ENCODE measurements around the gene RBM43. TPM values are rescaled to one million over a fixed set of nuclear protein-coding genes. Genes with fewer than 3 reads are reported as not detected.

RBM43 gene
- total RNA-seq, 1 donor from 2014 or later, result 4.8 TPM

GRCh38 chr2:151230627-151231140 lies 31.0 kb downstream of the RBM43 start:
- no peak for DNase-seq (ENCODE audit: low read depth)

- DNase-seq (ENCODE audit: low read depth), result no peak
Observed at GRCh38 chr2:151228847-151229512, 32.7 kb downstream of the RBM43 start.

DNA sequence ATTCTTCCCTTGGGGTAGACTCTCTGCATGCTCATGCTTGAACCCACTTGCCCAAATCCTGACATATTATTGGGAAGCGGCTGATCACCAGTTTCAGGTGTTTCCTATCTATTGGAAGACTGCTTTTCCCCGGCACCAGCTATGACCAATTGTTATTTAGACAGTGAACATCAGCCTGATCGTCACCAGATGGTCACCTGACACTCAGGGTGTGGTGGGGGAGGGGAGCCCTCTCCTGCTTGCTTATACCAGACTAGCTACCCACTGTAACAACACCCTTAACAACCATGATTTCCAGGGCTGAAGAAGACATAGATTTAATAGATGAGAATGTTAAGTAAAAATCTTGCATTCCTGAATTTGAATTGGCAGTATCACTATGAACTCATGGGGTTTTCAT lies 44.3 kb downstream of the RBM43 start:
- DNase-seq (ENCODE audit: low read depth), result no peak

GRCh38 chr2:151207100-151207499 lies 54.6 kb downstream of the RBM43 start:
- no peak for DNase-seq (ENCODE audit: low read depth)

DNA sequence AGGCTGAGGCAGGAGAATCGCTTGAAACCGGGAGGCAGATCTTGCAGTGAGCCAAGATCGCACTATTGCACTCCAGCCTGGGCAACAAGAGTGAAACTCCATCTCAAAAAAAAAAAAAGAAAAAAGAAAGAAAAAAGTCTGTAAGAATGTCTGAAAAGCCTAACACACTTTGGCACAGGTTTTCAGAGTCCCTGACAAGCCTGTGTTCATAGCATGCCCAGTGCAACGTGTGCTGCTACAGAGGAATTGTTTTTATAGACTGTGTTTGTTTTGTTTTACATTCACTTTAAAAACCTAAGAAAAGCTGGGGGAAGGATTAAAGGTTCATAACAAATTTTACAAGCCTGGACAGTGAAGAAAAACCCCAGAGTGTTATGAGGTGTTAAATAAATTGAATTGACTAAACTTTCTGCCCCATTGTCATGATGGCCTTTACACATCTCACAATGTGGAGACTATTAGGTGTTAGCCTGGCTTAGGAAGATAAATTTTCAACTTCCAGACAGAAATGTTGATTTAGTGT lies 55.2 kb downstream of the RBM43 start:
- DNase-seq (ENCODE audit: low read depth), result no peak

- DNase-seq (ENCODE audit: low read depth), result no peak
Observed at GRCh38 chr2:151205571-151205970, 56.1 kb downstream of the RBM43 start.

GRCh38 chr2:151204756-151205155 lies 56.9 kb downstream of the RBM43 start:
- no peak for DNase-seq (ENCODE audit: low read depth)

- DNase-seq (ENCODE audit: low read depth), result no peak
Observed at GRCh38 chr2:151200844-151201243, 60.8 kb downstream of the RBM43 start.

DNA sequence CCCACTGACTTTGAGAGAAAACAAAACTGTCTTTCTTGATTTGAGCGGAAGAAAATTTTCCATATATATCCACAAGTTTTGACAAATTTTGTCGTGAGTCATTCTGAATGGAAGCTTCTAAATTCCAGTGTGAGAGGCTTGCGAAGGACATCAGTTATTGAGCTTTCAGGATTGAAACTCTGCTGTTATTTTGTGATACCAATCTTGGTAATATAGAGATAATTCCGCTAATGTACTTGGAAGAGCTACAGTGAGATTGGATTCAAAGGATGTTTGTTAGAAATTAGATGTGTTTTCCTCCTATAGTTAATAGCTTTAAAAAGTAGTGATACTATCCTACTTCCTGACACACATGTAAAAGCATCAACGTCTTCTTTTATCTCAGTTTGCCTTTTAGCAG lies 61.4 kb downstream of the RBM43 start:
- DNase-seq (ENCODE audit: low read depth), result no peak

DNA sequence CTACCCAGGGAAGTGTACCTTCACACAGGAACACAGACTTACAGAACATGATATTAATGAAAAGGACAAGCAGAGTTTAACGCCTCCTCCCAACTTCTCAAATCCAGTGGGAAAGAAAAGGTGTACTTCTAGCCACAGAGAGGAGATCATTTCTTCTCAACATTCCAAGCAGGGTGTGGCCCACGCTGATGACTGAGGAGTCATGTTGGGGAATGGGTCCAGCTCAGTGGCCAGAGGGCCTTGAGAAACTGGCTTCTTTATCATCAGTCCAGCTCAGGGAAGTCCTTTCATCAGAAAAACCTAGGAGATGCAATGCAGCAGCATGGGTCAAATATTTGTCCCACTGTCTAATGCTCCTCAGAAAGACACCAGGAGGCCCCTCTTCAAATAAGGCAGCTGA lies 63.0 kb downstream of the RBM43 start:
- no peak for DNase-seq (ENCODE audit: low read depth)

Other genes with a start within 250 kb of the RBM43 start
- 5.9 and 6.2 TPM in 2 replicates for gene NMI, start 27.8 kb upstream of the RBM43 start, total RNA-seq
- 8.8 and 10.6 TPM in 2 replicates for gene TNFAIP6, start 95.7 kb upstream of the RBM43 start, total RNA-seq
- gene RIF1, start 148.0 kb upstream of the RBM43 start, total RNA-seq, result 29.8 and 31.4 TPM in 2 replicates